ENCODE measurements around the gene ZNF260. TPM values are rescaled to one million over a fixed set of nuclear protein-coding genes. Genes with fewer than 3 reads are reported as not detected.
"Not testable (repeated sequence)": the region's sequence is repeated elsewhere in the genome, so short reads cannot be mapped to it uniquely, and the experiment has no call there.

The ZNF260 gene
- 0.13 and 0.31 TPM in 2 replicates for total RNA-seq (2014; rRNA removed; shearing (Covaris generic))

DNA sequence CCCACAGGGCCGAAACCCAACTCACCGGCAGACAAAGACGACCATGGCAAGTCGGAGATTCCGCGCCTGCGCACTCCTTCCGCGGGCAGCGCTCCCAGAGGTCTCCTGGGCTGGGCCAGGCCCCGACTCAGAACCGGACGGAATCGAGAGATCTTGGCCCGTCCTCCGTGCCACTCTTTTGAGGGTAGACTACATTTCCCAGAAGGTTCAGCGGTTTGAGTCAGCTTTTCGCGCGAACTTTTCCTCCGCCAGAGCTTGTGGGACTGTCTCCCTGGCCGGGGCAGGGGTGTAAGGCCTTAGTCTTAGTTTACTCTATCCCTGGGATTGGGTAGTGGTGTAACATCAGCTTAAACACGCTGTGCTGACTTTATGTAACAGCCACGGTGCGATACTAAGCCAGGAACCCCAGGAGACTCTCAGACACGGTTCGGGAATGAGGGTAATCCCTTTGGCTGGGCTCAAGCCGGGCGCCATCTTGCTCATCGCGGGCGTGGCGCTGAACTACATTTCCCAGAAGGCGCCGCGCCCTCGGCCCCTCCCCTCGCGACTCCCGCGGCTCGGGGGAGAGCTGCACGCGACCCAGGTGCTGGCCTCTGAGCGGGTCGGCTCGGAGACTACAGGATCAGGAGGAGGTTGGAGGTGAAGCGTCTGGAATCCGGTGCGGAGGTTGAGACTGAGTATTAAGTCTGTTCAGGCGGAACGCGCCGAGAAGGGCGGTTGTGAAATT, at the start of gene ZNF260:
Gene ZNF260, minus strand, starts transcription at position 78 of the 727 bp plus-strand sequence. CDS start 13,033 bp downstream, outside the sequence.
- DNase-seq (ENCODE audit: low spot score), result no peak

DNA sequence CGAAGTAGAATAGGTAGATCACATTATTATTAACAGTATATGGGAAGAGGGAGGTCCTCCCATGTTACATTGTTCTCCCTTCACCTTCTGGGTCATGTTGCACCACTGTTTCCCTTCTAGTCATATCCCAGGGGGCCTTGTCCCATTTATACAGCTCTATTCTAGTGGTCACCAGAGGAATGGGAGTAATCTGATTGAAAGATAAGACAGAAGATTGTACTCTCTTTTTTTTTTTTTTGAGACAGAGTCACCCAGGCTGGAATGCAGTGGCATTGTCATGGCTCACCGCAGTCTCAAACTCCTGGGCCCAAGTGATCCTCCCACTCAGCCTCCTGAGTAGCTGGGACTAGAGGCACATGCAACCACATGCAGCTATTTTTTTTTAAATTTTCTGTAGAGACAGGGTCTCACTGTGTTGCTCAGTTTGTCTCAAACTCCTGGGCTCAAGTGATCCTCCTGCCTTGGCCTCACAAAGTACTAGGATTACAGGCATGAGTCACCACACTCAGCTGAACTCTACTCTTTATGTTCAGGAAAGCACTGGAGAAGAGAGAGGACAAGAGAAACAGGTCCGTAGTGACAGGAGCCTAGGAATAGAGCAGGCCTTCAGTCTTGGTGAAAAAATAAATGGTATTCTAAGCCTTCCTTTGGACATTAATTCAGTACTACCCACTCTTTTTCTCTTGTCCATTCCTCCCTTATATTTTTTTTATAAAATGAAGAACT, 49.4 kb upstream of the ZNF260 start:
- DNase-seq (ENCODE audit: low spot score), result no peak

GRCh38 chr19:36574741-36575140, 46.7 kb upstream of the ZNF260 start:
- no peak for DNase-seq (ENCODE audit: low spot score)

DNA sequence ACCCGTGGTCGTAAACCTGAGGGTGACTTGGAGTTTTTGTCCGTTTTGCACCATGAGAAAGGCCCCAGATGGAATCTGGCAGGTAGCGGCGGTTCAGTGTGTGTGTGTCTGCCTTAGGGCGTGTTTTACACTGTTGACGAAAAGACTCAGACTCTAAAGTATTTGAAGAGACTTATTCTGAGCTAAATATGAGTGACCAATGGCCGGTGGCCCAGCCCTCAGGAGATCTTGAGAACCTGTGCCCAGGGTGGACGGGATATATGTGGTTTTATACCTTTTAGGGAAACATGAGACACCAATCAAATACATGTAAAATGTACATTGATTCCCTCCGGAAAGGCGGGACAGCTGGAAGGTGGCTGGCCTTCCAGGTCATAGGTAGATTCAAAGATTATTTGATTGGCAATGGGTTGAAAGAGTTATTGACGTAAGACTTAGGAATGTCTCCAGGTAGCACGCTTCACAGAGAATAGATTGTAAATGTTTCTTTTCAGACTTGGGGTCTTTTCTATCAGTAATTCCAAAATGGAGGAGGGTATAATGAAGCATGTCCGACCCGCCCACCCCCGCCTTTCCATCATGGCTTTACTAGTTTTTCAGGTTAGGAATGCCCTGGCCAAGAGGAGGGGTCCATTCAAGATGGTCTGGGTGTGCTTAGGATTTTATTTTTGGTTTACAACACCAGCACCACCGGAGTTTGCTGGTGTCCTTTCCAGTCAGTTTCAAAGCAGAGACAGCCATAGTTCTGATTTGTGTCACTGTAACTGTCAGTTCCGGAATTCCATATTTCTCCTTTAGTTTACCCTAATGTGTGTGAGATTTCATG, 46.0 kb upstream of the ZNF260 start:
- DNase-seq (ENCODE audit: low spot score), result no peak

GRCh38 chr19:36573020-36573894, 45.2 kb upstream of the ZNF260 start, which contains the start of gene ZNF529:
Gene ZNF529 (minus strand): TSS chr19:36573292. CDS start chr19:36572346, 946 bp downstream.
- peak; percentile 10 for DNase-seq (ENCODE audit: low spot score)

- DNase-seq (ENCODE audit: low spot score), result no peak
Observed at GRCh38 chr19:36572593-36573019, 44.5 kb upstream of the ZNF260 start.

- no peak for DNase-seq (ENCODE audit: low spot score)
Observed at GRCh38 chr19:36564391-36564790, 36.3 kb upstream of the ZNF260 start.

DNA sequence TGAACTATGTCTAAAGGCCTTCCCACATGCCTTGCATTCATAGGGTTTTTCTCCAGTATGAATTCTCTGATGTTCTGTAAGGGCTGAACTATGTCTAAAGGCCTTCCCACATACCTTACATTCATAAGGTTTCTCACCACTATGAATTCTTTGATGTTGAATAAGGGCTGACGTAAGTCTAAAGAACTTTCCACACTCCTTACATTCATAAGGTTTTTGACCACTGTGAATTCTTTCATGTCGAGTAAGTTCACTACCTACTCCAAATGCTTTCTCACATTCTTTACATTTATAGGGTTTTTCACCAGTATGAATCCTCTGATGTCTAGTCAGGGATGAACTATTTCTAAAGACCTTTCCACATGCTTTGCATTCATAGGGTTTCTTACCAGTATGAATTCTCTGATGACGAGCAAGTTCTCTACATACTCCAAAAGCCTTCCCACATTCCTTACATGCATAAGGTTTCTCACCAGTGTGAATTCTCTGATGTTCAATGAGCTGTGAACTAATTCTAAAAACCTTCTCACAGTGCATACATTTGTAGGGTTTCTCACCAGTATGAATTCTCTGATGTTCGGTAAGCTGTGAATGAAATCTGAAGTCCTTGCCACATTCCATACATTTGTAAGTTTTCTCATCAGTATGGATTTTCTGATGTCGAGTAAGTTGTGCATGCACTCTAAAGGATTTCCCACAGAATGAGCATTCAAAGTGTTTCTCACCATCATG, 19.1 kb upstream of the ZNF260 start:
- peak; percentile 27 for DNase-seq (ENCODE audit: low spot score)

DNA sequence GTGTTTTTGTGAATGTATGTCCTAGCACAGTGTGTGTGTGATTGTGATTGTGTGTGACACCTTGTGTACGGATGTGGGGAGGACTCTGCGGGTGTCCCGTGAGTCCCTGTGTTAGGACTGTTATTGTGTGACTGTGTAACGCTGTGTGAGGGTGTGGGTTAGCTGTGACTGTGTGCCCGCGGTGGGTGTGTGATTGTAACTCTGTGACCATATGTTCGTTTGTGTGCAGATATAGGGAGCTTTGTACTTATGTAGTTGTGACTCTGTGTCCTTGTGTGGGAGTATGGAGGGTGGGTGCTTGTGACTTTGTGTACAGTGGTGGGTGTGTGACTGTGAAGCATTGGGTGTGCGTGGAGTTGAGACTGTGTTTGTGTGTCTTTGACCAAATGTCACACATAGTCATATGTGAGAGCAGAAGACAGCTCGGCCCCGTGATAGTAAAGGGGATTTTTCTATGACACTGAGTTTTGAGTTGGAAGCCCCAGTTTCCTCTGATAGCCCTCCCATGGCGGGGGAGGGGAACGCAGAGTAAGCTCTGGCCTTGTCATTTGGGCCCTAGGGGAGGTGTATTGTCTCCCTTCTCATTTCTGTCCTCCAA, 949 bp upstream of the ZNF260 start:
- DNase-seq (ENCODE audit: low spot score), result no peak

GRCh38 chr19:36527873-36528193, 238 bp downstream of the ZNF260 start:
- DNase-seq (ENCODE audit: low spot score), result no peak

DNA sequence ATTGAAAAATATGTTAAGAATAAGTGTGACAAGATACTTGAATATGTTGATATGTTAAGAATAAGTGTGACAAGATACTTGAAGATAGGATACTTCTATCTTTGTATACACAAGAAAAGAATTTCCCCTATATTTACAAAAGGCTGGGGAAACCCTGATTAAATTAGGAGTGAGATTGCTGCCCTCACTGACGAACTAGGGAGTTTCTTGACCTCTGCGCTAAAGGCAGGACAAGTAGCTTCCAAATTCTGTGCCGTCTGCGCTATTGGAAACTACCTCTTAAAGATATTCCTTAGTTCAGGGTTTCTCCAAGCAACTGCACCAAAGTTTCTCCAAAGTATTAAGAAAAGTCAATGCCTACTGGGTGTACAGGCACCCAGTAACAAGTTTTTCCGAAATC, 730 bp downstream of the ZNF260 start:
- DNase-seq (ENCODE audit: low spot score), result no peak

GRCh38 chr19:36526581-36526980, 1.5 kb downstream of the ZNF260 start:
- no peak for DNase-seq (ENCODE audit: low spot score)

DNA sequence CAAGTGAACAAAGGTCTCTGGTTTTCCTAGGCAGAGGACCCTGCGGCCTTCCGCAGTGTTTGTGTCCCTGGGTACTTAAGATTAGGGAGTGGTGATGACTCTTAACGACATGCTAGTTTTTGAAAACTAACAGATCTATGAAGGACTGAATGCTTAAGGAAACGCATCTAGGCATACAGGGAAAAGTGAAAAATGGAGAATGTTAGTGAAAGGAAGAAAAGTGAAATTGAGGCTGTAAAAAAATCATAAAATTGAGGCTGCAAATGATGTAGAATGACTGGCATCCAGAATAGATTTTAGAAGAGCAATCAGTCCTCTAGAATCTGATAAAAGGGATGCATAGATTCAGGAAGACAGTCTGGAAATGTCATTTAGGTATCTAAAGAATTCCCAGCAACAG, 3.5 kb downstream of the ZNF260 start:
- no peak for DNase-seq (ENCODE audit: low spot score)

GRCh38 chr19:36514012-36514612, 14.0 kb downstream of the ZNF260 start:
- no peak for DNase-seq (ENCODE audit: low spot score)

GRCh38 chr19:36508325-36508724, 19.7 kb downstream of the ZNF260 start:
- DNase-seq (ENCODE audit: low spot score), result no peak

DNA sequence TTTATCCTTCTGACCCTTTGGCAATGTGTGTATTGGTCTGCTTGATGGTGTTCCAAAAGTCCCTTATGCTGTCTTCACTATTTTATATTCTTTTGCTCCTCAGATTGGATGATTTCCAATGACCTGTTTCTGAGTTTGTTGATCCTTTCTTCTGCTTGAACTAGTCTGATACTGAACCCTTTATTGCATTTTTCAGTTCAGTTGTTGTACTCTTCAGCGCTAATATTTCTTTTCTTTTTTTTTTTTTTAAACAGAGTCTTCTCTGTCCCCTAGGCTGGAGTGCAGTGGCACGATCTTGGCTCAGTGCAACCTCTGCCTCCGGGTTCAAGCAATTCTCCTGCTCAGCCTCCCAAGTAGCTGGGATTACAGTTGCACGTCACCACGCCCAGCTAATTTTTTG, 26.1 kb downstream of the ZNF260 start:
- DNase-seq (ENCODE audit: low spot score), result no peak

- no peak for DNase-seq (ENCODE audit: low spot score)
Observed at GRCh38 chr19:36497001-36497400, 31.1 kb downstream of the ZNF260 start.

DNA sequence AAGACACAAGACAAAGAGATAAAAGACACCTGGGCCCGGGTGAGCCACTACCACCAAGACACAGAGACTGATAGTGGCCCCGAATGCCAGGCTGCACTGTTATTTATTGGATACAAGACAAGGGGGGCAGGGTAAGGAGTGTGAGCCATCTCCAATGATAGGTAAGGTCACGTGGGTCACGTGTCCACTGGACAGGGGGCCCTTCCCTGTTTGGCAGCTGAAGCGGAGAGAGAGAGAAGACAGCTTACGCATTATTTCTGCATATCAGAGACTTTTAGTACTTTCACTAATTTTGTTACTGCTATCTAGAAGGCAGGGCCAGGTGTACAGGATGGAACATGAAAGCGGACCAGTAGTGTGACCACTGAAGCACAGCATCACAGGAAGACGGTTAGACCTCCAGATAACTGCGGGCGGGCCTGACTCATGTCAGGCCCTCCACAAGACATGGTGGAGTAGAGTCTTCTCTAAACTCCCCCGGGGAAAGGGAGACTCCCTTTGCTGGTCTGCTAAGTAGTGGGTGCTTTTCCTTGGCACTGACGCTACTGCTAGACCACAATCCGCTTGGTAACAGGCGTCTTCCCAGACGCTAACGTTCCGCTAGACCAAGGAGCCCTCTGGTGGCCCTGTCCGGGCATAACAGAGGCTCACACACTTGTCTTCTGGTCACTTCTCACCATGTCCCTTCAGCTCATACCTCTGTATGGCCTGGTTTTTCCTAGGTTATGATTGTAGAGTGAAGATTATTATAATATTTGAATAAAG, 35.2 kb downstream of the ZNF260 start:
- DNase-seq (ENCODE audit: low spot score), result peak; percentile 26

DNA sequence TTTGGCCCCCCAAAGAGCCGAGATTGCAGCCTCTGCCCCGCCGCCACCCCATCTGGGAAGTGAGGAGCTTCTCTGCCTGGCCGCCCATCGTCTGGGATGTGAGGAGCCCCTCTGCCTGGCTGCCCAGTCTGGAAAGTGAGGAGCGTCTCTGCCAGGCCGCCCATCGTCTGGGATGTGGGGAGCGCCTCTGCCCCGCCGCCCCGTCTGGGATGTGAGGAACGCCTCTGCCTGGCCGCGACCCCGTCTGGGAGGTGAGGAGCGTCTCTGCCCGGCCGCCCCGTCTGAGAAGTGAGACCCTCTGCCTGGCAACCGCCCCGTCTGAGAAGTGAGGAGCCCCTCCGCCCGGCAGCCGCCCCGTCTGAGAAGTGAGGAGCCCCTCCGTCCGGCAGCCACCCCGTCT, 37.2 kb downstream of the ZNF260 start:
- DNase-seq (ENCODE audit: low spot score), result not testable (repeated sequence)
